HG03460 (cell line): ENCODE data around the gene TBXT.
"Not testable (repeated sequence)": the region's sequence is repeated elsewhere in the genome, so short reads cannot be mapped to it uniquely, and the experiment has no call there.

Experiments used
- ATAC-seq: cut with Tn5 transposase; IDR thresholded peaks from one replicate; pipeline ENCODE4 v1.9.1; 2021; ENCODE audit not compliant: unreplicated experiment

TBXT gene

GRCh38 chr6:166172546-166172945 is 4.9 kb upstream of the TBXT start:
- ATAC-seq = no peak

- no peak for ATAC-seq
Observed at GRCh38 chr6:166169549-166170421, 2.1 kb upstream of the TBXT start.

GRCh38 chr6:166168616-166169548 is 1.2 kb upstream of the TBXT start:
- ATAC-seq = no peak

- peak; percentile 8 for ATAC-seq
Observed at GRCh38 chr6:166167258-166167731, 356 bp downstream of the TBXT start.

- no peak for ATAC-seq
Observed at GRCh38 chr6:166166314-166167257, 1.1 kb downstream of the TBXT start.

GRCh38 chr6:166165558-166166313 is 1.9 kb downstream of the TBXT start:
- ATAC-seq = no peak

- ATAC-seq = peak; percentile 54
Observed at GRCh38 chr6:166162599-166163342, 4.9 kb downstream of the TBXT start.

- no peak for ATAC-seq
Observed at GRCh38 chr6:166157930-166158617, 9.6 kb downstream of the TBXT start.

- ATAC-seq = no peak
Observed at GRCh38 chr6:166156942-166157341, 10.7 kb downstream of the TBXT start.

- ATAC-seq = no peak
Observed at GRCh38 chr6:166153966-166154365, 13.7 kb downstream of the TBXT start.

- ATAC-seq = no peak
Observed at GRCh38 chr6:166152660-166153059, 15.0 kb downstream of the TBXT start.

- no peak for ATAC-seq
Observed at GRCh38 chr6:166151798-166152197, 15.9 kb downstream of the TBXT start.

GRCh38 chr6:166145751-166146150 is 21.9 kb downstream of the TBXT start:
- ATAC-seq = no peak

- no peak for ATAC-seq
Observed at GRCh38 chr6:166143011-166143410, 24.6 kb downstream of the TBXT start.

GRCh38 chr6:166127624-166128472 is 39.8 kb downstream of the TBXT start:
- no peak for ATAC-seq

GRCh38 chr6:166123115-166123514 is 44.5 kb downstream of the TBXT start:
- ATAC-seq = not testable (repeated sequence)

- ATAC-seq = no peak
Observed at GRCh38 chr6:166121726-166122125, 45.9 kb downstream of the TBXT start.
